IPS DF 4.7 (cell line): ENCODE results near the gene OR5B17.
"Not testable (repeated sequence)": the region's sequence is repeated elsewhere in the genome, so short reads cannot be mapped to it uniquely, and the experiment has no call there.

Source experiments
- DNase-seq: peaks from one replicate; pipeline ENCODE4 v3.0.0-alpha.2; 2013; ENCODE audit warnings: low spot score; ENCODE audit errors: extremely low read depth

Gene OR5B17

GRCh38 chr11:58358969-58359368 is at the start of gene OR5B17:
Gene OR5B17 (minus strand): TSS chr11:58359069. CDS start chr11:58359069, 0 bp downstream.
- DNase-seq, result no peak

DNA sequence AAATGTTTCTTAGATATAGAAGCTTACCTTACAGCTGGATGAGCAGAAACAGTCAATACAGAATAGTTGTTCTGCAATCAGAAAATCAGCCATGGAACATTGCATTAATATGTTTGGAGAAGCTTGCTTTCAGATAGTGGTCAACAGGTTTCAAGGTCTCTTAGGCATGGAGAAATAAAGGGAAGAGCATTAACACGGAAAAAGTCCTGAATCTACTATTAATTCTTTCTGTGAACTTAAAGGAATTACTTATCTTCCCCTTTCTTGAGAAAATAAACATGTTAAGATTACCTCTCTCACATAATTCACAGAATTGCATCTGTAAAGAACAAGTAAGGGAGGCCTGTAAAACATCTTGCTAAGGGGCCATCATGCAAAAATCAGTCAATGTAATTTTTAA is 47.9 kb upstream of the OR5B17 start, which contains the start of gene OR5B3:
Gene OR5B3 (minus strand): TSS at position 101 of the 400 bp plus-strand sequence. CDS start 3,465 bp downstream, outside the sequence.
- no peak for DNase-seq

DNA sequence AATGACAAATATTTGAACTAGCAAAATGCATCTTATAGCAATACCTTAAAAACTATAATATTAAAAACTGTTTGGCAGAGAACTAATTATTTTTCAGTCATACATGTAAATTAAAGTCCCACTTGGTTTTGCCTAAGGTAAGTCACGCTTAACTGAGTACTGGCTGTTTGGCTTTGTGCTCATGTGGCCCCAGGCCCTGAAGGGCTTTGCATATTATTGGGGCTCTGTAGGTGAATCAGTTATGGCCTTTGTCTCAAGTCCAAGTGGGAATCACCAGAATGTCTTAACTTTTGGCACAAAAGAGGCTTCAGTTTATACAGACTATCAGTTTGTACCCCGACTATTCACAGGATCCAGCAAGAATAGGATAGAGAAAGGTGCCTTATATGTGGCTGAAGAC is 40.8 kb upstream of the OR5B17 start:
- DNase-seq, result not testable (repeated sequence)

DNA sequence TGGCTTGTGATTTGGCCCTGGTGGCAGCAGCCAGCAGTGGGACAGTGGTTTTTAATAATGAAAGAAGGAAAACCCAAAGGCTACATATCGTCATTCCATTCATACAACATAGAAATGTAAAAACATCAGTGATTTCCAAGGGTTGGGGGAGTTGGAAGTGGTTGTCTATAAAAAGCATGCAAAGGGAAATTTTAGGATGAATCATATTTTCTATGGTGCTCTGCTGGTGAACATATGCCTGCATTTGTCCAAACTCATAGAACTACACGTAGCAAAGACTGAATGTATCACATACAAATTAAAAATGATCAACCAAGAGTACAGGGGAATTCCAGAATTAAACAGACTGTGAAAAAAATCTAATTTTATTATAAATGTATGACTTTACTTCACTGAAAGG is 36.7 kb upstream of the OR5B17 start:
- no peak for DNase-seq

DNA sequence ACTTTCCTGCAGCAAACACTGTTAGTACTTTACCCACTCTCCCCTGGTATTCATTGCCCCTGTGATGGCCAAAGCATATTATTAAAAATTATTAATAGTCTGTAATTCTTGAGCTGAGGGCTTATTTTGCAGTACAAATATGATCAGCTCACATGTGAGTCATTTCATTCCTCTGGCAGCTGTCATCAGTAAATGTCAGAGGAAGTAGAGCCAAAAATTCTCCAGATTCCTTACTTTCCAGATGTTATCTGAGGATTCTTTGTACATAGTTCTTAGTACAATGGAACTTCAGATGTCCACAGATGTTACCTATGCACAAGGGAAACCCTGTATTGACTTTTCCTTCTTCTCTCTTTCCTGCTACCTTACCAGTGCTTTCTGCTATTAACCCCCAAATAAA is 35.3 kb upstream of the OR5B17 start:
- no peak for DNase-seq

DNA sequence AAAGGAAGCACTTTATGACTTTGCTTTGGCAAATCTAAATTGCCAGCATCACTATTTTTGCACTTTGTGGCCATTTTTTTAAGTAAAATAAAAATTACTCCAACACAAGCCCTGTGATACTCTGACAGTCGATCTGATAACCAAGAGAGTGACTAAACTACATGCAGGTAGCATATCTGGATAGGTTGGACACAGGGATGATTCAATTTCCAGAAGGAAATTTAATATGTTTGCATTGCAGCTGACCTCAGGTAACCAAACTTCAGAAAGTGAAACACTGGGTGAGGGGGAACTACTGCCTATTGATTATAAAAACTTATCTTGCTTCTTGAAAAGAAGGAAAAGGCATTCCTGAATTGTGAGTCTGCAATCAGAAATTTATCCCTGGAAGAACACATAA is 33.9 kb upstream of the OR5B17 start:
- no peak for DNase-seq

- no peak for DNase-seq
Observed at GRCh38 chr11:58391879-58392278, 33.0 kb upstream of the OR5B17 start.

GRCh38 chr11:58390551-58391063 is 31.7 kb upstream of the OR5B17 start:
- DNase-seq, result no peak

DNA sequence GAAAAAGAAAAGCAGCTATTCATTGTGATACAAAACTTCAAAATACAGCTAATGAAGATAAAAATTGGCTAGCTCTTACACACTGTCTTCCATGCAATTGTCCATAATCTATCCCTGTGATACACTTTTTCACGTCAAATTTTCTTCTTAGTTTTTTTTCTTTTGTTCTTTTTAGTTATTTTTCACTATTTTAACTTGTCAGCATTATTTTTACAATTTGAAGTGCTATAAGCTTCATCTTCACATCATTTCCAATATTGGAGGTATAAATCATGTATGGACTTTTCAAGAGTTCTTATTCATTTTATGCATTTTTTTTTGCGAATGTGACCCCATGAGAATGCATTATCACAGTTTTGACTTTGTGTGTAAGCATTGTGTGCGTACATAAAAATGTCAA is 4.1 kb downstream of the OR5B17 start:
- no peak for DNase-seq

GRCh38 chr11:58345204-58345603 is 13.7 kb downstream of the OR5B17 start:
- no peak for DNase-seq

DNA sequence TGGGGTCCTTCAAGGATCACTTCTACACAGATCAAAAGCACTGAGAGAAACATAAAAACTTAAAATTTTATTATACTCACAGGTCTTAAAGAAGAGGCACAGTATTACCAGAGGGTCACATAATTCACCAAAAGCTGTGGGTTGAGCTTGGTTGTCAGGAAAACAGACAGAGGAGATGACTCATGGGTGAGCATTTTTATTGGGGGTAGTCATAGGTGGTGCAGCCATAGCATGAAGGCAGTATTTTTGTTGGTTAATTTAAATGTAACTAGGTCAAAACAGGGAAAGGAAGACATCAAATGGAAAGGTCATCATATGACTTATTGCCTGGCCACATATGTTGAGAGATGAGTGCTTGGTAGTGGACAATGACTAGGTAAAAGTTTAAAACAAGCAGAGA is 24.2 kb downstream of the OR5B17 start:
- no peak for DNase-seq

DNA sequence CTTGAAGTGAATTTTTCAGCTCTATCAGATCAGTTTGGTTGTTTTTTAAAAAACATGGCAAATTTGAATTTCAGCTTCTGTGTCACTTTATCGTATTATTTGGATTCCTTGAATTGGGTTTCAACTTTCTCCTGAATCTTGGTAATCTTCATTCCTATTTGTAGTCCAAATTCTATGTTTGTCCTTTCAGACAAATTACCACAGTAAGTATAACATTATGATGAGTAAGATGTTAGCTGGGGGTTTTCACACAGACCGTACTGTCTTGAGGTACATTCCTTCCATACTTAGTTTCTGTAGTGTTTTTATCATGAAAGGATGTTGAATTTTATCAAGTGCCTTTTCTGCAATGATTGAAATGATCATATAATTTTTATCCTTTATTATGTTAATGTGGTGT is 28.0 kb downstream of the OR5B17 start:
- no peak for DNase-seq

GRCh38 chr11:58318532-58318931 is 40.3 kb downstream of the OR5B17 start:
- DNase-seq, result no peak

- DNase-seq, result no peak
Observed at GRCh38 chr11:58316142-58316541, 42.7 kb downstream of the OR5B17 start.
